Measurements from ENCODE around the gene NLK.
"Not testable (repeated sequence)": the region's sequence is repeated elsewhere in the genome, so short reads cannot be mapped to it uniquely, and the experiment has no call there.

Gene NLK

GRCh38 chr17:28042657-28042720 lies at the start of gene NLK:
TSS of gene NLK (plus strand) at chr17:28042677. CDS start at chr17:28042874, 197 bp downstream.
- no peak within 1 kb of the TSS for H3K9ac ChIP-seq (ENCODE audit: low read length)
- no peaks in the 10 kb centered on the region for H3K36me3 ChIP-seq (ENCODE audit: insufficient read depth, low read length)
- no peaks in the 10 kb centered on the region for H3K27me3 ChIP-seq (ENCODE audit: control insufficient read depth in 1 of 2, insufficient read depth in 2 of 2, low read length in 2 of 2)
- H3K4me3 ChIP-seq (ENCODE audit: low read depth in 1 of 2, low read length in 2 of 2) = peak within 1 kb of the TSS; percentile 59 to 60
- H3K27ac ChIP-seq (ENCODE audit: low read depth, low read length) = no peak within 1 kb of the TSS
- H3K4me1 ChIP-seq (ENCODE audit: insufficient read depth, low read length) = peaks cover 40% of the 10 kb centered on the region
- no peaks in the 10 kb centered on the region for H3K9me3 ChIP-seq (ENCODE audit: low read length)

DNA sequence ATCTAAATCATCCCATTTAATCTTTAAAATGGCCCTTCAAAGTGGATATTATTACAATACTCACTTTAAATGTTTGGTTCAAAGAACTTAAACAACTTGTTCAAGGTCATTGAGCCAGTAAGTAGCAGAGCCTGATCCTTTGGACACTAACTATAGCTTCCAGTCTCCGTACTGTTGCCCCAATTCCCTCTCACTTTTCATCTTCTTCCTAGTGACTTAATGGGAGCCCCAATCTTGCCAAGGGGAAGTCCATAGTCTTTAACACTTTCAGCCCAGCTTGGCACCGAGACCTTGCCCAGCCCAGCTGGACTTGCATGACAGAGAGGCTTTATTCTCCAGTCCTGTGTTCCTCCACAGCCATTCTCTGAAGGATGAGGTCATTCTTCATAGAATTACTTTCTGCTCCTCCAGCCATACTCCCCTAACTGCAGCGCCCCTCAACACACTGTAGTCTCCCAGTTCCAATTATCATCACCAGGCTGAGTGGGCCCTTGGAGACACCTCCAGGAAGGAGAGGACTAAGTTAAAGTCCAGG lies 49.2 kb upstream of the NLK start:
- Histone ChIP-seq H3K27ac (ENCODE audit: low read depth, low read length) (no peak overlapping the region), H3K4me1 (ENCODE audit: insufficient read depth, low read length) (no peaks in the 10 kb centered on the region), H3K9me3 (ENCODE audit: low read length) (no peaks in the 10 kb centered on the region), H3K27me3 (ENCODE audit: control insufficient read depth in 1 of 2, insufficient read depth in 2 of 2, low read length in 2 of 2) (no peaks in the 10 kb centered on the region), H3K4me3 (ENCODE audit: low read depth in 1 of 2, low read length in 2 of 2) (no peak overlapping the region), H3K9ac (ENCODE audit: low read length) (no peak overlapping the region), H3K36me3 (ENCODE audit: insufficient read depth, low read length) (no peaks in the 10 kb centered on the region)

- no peak overlapping the region for H3K27ac ChIP-seq (ENCODE audit: low read depth, low read length)
- no peaks in the 10 kb centered on the region for H3K4me1 ChIP-seq (ENCODE audit: insufficient read depth, low read length)
- H3K36me3 ChIP-seq (ENCODE audit: insufficient read depth, low read length) = no peaks in the 10 kb centered on the region
- no peak overlapping the region for H3K4me3 ChIP-seq (ENCODE audit: low read depth in 1 of 2, low read length in 2 of 2)
- H3K27me3 ChIP-seq (ENCODE audit: control insufficient read depth in 1 of 2, insufficient read depth in 2 of 2, low read length in 2 of 2) = no peaks in the 10 kb centered on the region
- no peak overlapping the region for H3K9ac ChIP-seq (ENCODE audit: low read length)
- H3K9me3 ChIP-seq (ENCODE audit: low read length) = no peaks in the 10 kb centered on the region
Measured at GRCh38 chr17:27993723-27994310, 48.7 kb upstream of the NLK start.

GRCh38 chr17:27994586-27994985 lies 47.9 kb upstream of the NLK start:
- no peak overlapping the region for H3K9ac ChIP-seq (ENCODE audit: low read length)
- H3K27me3 ChIP-seq (ENCODE audit: control insufficient read depth in 1 of 2, insufficient read depth in 2 of 2, low read length in 2 of 2) = no peaks in the 10 kb centered on the region

DNA sequence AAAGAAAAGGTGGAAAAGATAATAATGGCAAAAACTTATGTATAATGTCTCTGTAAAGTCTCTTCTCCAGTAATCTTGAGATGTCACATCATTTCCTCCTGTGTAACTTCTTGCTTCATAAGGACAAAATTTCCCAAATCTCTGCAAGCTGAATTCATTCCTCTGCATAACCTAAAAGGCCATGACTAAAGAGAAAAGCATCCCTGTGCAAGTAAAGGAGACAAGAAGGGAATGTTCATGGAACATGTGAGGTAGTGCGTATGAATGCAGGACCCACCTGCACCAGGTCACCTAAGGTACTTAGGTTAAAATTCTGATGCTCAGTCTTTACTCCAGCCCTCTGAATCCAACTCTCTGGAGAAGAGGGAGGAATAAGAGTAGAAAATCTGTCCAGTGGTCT lies 46.9 kb upstream of the NLK start:
- no peaks in the 10 kb centered on the region for H3K4me1 ChIP-seq (ENCODE audit: insufficient read depth, low read length)
- no peaks in the 10 kb centered on the region for H3K27me3 ChIP-seq (ENCODE audit: control insufficient read depth in 1 of 2, insufficient read depth in 2 of 2, low read length in 2 of 2)
- no peak overlapping the region for H3K4me3 ChIP-seq (ENCODE audit: low read depth in 1 of 2, low read length in 2 of 2)
- no peak overlapping the region for H3K27ac ChIP-seq (ENCODE audit: low read depth, low read length)
- H3K9ac ChIP-seq (ENCODE audit: low read length) = no peak overlapping the region
- no peaks in the 10 kb centered on the region for H3K9me3 ChIP-seq (ENCODE audit: low read length)
- no peaks in the 10 kb centered on the region for H3K36me3 ChIP-seq (ENCODE audit: insufficient read depth, low read length)

More at GRCh38 chr17:27994586-27994985, 47.9 kb upstream of the NLK start:
- Histone ChIP-seq H3K27ac (ENCODE audit: low read depth, low read length) (no peak overlapping the region), H3K9me3 (ENCODE audit: low read length) (no peaks in the 10 kb centered on the region), H3K36me3 (ENCODE audit: insufficient read depth, low read length) (no peaks in the 10 kb centered on the region), H3K4me1 (ENCODE audit: insufficient read depth, low read length) (no peaks in the 10 kb centered on the region), H3K4me3 (ENCODE audit: low read depth in 1 of 2, low read length in 2 of 2) (no peak overlapping the region)

- Histone ChIP-seq H3K36me3 (ENCODE audit: insufficient read depth, low read length) (no peaks in the 10 kb centered on the region), H3K27ac (ENCODE audit: low read depth, low read length) (no peak overlapping the region), H3K4me1 (ENCODE audit: insufficient read depth, low read length) (no peaks in the 10 kb centered on the region), H3K9me3 (ENCODE audit: low read length) (no peaks in the 10 kb centered on the region), H3K27me3 (ENCODE audit: control insufficient read depth in 1 of 2, insufficient read depth in 2 of 2, low read length in 2 of 2) (no peaks in the 10 kb centered on the region), H3K4me3 (ENCODE audit: low read depth in 1 of 2, low read length in 2 of 2) (no peak overlapping the region), H3K9ac (ENCODE audit: low read length) (no peak overlapping the region)
Measured at GRCh38 chr17:27996202-27997043, 46.1 kb upstream of the NLK start.

DNA sequence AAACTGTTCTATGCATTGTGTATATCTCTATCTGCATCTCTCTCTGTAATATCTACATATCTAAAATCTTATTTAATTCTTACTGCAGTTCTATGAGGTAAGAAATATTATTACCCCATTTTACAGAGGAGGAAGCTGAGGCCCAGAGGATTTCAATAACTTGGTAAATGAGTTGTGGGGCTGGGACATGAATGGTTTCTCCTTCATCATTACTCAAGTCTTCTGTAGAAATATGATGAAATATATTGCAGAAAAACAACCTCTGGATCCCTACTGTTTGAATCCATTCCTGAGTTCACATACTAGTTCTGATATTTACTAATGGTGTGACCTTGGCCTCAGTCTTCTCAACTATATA lies 45.5 kb upstream of the NLK start:
- Histone ChIP-seq H3K4me1 (ENCODE audit: insufficient read depth, low read length) (no peaks in the 10 kb centered on the region), H3K9me3 (ENCODE audit: low read length) (no peaks in the 10 kb centered on the region), H3K27me3 (ENCODE audit: control insufficient read depth in 1 of 2, insufficient read depth in 2 of 2, low read length in 2 of 2) (no peaks in the 10 kb centered on the region), H3K36me3 (ENCODE audit: insufficient read depth, low read length) (no peaks in the 10 kb centered on the region), H3K4me3 (ENCODE audit: low read depth in 1 of 2, low read length in 2 of 2) (no peak overlapping the region), H3K27ac (ENCODE audit: low read depth, low read length) (no peak overlapping the region), H3K9ac (ENCODE audit: low read length) (no peak overlapping the region)

- Histone ChIP-seq H3K9me3 (ENCODE audit: low read length) (no peaks in the 10 kb centered on the region), H3K4me1 (ENCODE audit: insufficient read depth, low read length) (no peaks in the 10 kb centered on the region), H3K27ac (ENCODE audit: low read depth, low read length) (no peak overlapping the region), H3K27me3 (ENCODE audit: control insufficient read depth in 1 of 2, insufficient read depth in 2 of 2, low read length in 2 of 2) (no peaks in the 10 kb centered on the region), H3K4me3 (ENCODE audit: low read depth in 1 of 2, low read length in 2 of 2) (no peak overlapping the region), H3K9ac (ENCODE audit: low read length) (no peak overlapping the region), H3K36me3 (ENCODE audit: insufficient read depth, low read length) (no peaks in the 10 kb centered on the region)
Measured at GRCh38 chr17:27997522-27997921, 45.0 kb upstream of the NLK start.

- Histone ChIP-seq H3K4me1 (ENCODE audit: insufficient read depth, low read length) (no peaks in the 10 kb centered on the region), H3K4me3 (ENCODE audit: low read depth in 1 of 2, low read length in 2 of 2) (no peak overlapping the region), H3K36me3 (ENCODE audit: insufficient read depth, low read length) (no peaks in the 10 kb centered on the region), H3K27ac (ENCODE audit: low read depth, low read length) (no peak overlapping the region), H3K9me3 (ENCODE audit: low read length) (no peaks in the 10 kb centered on the region), H3K9ac (ENCODE audit: low read length) (no peak overlapping the region), H3K27me3 (ENCODE audit: control insufficient read depth in 1 of 2, insufficient read depth in 2 of 2, low read length in 2 of 2) (no peaks in the 10 kb centered on the region)
Measured at GRCh38 chr17:28001149-28001548, 41.3 kb upstream of the NLK start.

DNA sequence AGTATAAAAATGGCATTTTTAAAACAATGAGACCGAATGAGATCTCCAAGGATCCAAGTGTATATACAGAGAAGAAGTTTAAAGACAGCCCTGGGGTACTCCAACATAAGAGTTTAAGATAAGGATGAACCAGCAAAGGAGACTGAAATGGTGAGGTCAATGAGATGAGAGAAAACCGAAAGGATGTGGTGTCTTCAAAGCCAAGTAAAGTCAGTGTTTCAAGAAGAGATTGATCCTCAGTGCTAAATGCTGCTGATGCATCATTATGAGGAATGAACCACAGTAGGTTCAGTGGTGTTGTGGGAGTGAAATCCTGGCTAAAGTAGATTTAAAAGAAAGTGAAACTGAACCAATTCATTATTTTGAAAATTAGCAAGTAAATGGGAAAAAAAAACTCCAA lies 38.1 kb upstream of the NLK start:
- no peak overlapping the region for H3K4me3 ChIP-seq (ENCODE audit: low read depth in 1 of 2, low read length in 2 of 2)
- no peak overlapping the region for H3K9ac ChIP-seq (ENCODE audit: low read length)
- no peaks in the 10 kb centered on the region for H3K27me3 ChIP-seq (ENCODE audit: control insufficient read depth in 1 of 2, insufficient read depth in 2 of 2, low read length in 2 of 2)
- no peaks in the 10 kb centered on the region for H3K9me3 ChIP-seq (ENCODE audit: low read length)
- H3K36me3 ChIP-seq (ENCODE audit: insufficient read depth, low read length) = no peaks in the 10 kb centered on the region
- no peaks in the 10 kb centered on the region for H3K4me1 ChIP-seq (ENCODE audit: insufficient read depth, low read length)
- no peak overlapping the region for H3K27ac ChIP-seq (ENCODE audit: low read depth, low read length)

DNA sequence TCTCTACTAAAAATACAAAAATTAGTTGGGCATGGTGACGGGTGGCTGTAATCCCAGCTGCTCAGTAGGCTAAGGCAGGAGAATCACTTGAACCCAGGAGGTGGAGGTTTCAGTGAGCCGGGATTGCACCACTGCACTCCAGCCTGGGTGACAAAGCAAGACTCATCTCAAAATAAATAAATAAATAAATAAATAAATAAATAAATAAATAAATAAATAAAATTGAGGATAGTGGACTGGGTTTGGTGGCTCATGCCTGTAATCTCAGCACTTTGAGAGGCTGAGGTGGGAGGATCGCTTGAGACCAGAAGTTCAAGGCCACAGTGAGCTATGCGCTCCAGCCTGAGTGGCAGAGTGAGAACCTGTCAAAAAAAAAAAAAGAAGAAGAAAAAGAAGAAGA lies 34.6 kb upstream of the NLK start:
- H3K4me1 ChIP-seq (ENCODE audit: insufficient read depth, low read length); H3K9me3 ChIP-seq (ENCODE audit: low read length); H3K4me3 ChIP-seq (ENCODE audit: low read depth in 1 of 2, low read length in 2 of 2); H3K27me3 ChIP-seq (ENCODE audit: control insufficient read depth in 1 of 2, insufficient read depth in 2 of 2, low read length in 2 of 2); H3K27ac ChIP-seq (ENCODE audit: low read depth, low read length); H3K36me3 ChIP-seq (ENCODE audit: insufficient read depth, low read length); H3K9ac ChIP-seq (ENCODE audit: low read length): not testable (repeated sequence)

- Histone ChIP-seq H3K9me3 (ENCODE audit: low read length) (no peaks in the 10 kb centered on the region), H3K4me3 (ENCODE audit: low read depth in 1 of 2, low read length in 2 of 2) (no peak overlapping the region), H3K27me3 (ENCODE audit: control insufficient read depth in 1 of 2, insufficient read depth in 2 of 2, low read length in 2 of 2) (no peaks in the 10 kb centered on the region), H3K9ac (ENCODE audit: low read length) (no peak overlapping the region), H3K4me1 (ENCODE audit: insufficient read depth, low read length) (no peaks in the 10 kb centered on the region), H3K36me3 (ENCODE audit: insufficient read depth, low read length) (no peaks in the 10 kb centered on the region), H3K27ac (ENCODE audit: low read depth, low read length) (no peak overlapping the region)
Measured at GRCh38 chr17:28008513-28008912, 34.0 kb upstream of the NLK start.
